Measurements from ENCODE around the gene MRPL48.
"Not testable (repeated sequence)": the region's sequence is repeated elsewhere in the genome, so short reads cannot be mapped to it uniquely, and the experiment has no call there.

Gene MRPL48

GRCh38 chr11:73852049-73852448 is 64.4 kb downstream of the MRPL48 start:
- no peak for DNase-seq

DNA sequence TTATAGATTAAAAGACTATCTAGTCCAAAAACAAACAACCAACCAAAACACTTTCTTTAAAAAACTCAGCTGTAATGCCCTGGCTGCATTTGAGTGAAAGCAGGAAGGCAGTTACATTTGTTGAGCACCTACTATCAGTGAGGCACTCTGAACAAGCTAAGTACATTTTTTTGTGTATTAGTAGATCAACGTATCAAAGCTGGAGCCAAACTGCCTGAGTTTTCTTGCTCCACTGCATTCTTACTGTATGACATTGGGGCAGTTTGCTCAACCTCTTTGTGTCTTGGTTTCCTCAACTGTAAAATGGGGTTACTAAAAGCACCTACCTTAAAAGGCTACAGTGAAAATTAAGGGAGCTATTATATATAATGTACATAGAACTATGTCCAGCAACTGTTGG is 67.0 kb downstream of the MRPL48 start:
- no peak for DNase-seq

DNA sequence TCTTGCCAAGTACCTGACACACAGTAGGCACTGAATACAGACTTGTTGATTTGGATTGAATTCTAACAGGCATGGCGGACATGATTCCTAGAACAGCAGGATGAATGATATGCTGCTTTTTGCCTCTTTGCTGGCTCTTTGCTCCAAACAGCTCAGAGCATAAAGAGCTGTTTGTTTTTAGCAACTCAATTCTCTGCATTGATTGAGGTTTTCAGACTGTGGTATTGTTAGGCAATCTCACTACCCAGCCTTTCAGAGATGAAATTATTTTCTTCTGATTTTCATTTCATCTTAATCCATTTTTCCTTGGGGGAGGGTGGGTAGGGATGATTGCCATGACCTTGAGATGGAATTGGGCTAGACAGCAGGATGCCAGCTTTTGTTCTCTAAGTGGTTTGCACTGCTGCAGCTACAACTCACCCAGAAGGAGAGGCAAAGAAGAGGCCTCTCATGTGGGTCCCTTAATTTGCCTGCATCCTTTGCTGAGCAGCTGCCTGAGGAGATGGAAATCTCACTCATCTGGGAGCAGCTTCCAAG is 68.4 kb downstream of the MRPL48 start:
- DNase-seq: no peak

DNA sequence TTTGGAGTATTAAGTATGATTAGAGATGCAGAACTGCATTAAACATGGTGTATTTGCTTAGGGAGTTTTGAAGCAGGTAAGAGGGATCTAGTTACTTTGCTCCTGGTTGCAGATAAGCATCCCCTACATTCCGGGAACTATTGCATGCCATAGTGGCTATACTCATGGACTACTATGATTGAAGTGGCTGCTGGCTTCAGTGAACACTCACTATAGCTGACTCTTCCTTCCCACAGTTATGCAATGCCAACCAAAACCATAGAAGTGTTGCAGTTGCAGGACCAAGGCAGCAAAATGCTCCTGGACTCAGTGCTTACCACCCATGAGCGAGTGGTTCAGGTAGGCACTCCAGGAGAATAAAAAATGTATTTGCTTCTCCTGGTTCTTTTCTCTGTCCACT is 72.0 kb downstream of the MRPL48 start:
- no peak for DNase-seq

DNA sequence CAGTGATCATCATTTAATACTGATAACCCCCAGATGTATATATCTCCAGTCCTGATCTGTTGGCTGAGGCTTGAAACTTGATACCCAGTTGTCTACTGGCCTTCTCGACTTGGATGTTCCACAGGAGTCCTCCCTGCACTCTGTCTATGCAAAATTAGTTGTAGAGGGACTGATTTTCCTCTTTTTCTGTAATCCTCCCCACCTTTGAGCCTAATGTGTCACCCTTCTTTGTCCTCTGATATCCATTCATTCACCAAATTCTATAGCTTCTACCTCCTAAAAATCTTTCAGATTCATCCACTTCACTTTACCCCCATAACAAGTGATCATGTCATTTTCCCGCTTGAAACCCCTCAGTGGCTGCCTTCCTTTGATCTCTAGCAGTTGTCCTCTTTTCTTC is 72.5 kb downstream of the MRPL48 start:
- no peak for DNase-seq

DNA sequence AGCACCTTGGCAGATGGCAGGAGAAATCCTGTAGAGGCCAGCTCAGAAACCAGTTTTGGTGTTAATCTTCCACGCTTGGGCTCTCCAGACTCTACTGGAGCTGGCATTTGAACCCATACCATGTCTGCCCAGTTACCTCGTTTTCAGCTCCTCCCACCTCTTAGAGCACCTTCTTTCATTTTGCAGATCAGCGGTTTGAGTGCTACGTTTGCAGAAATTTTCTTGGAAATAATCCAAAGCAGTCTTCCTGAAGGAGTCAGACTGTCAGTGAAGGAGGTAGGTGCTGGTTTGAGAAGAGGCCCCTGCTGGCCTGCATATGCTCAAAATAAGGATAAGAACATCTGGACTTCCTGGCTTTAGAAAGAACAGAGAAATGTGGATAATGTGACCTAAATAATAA is 75.3 kb downstream of the MRPL48 start:
- no peak for DNase-seq

GRCh38 chr11:73866095-73866579 is 78.5 kb downstream of the MRPL48 start:
- DNase-seq: no peak

DNA sequence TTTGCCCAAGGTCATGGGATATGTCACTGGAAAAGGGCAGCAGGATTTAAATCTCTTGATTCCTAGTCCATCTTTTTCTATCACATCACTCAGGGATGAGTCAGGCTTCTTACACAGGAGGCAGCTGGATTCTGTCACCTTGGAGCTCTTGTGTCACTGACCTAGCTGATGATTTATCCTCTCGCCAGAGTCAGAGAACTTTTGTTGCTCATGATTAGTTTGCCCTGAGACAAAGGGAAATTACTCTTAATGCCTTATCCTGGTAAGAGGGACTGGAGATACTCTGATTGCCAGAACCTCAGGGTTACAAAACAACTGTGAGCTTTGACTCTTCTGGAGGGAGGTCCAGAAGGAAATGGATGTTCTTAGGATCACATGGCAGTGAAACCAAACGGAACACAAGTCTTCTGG is 78.9 kb downstream of the MRPL48 start:
- no peak for DNase-seq

GRCh38 chr11:73869332-73869949 is 81.8 kb downstream of the MRPL48 start:
- no peak for DNase-seq

DNA sequence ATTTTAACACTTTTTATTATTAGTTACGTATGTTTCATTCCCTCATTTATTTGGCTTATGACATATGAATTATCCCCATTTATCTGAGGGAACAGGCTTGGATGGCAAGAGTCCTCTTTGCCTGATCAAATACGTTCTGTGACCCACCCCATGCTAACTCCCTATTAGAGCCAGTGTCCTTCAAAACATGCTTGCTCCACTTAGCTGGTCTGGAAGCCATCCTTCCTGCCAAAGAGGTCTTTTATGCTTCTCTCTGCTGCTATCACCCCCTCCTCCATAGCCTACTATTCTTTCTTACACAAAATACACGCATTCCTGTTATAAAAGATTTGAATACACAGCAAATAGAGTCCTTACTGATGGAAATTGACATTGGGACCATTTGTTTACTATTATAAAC is 82.6 kb downstream of the MRPL48 start:
- no peak for DNase-seq

DNA sequence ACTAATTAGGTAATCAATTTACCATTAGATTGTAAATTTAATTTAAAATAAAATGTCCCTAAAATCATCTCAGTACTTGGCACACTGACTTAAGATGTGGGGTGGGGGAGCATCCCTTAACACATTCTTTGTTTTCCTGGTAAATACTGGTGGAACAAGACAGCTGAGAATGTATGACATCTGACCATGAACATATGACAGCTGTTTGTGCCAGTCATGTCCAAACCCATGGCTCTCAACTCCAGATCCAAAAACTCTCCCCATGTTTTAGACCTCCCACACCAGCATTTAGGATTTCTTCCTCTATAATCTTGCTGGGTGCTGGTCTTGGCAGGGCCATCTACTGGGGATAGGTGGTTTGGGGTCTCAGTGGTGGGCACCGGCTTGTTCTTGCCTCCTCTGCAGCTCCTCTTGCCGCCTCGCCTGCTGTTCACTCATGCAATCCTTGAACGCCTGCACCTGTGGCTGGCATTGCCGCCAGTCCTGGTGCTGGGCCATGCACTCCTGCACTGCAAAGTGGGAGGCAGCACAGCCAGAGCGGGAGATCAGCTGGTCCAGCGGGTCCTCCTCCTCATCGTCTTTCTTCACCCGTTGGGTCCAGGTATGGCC is 85.2 kb downstream of the MRPL48 start:
- DNase-seq: no peak

GRCh38 chr11:73875380-73875779 is 87.7 kb downstream of the MRPL48 start:
- no peak for DNase-seq

GRCh38 chr11:73875840-73876239 is 88.2 kb downstream of the MRPL48 start:
- no peak for DNase-seq

DNA sequence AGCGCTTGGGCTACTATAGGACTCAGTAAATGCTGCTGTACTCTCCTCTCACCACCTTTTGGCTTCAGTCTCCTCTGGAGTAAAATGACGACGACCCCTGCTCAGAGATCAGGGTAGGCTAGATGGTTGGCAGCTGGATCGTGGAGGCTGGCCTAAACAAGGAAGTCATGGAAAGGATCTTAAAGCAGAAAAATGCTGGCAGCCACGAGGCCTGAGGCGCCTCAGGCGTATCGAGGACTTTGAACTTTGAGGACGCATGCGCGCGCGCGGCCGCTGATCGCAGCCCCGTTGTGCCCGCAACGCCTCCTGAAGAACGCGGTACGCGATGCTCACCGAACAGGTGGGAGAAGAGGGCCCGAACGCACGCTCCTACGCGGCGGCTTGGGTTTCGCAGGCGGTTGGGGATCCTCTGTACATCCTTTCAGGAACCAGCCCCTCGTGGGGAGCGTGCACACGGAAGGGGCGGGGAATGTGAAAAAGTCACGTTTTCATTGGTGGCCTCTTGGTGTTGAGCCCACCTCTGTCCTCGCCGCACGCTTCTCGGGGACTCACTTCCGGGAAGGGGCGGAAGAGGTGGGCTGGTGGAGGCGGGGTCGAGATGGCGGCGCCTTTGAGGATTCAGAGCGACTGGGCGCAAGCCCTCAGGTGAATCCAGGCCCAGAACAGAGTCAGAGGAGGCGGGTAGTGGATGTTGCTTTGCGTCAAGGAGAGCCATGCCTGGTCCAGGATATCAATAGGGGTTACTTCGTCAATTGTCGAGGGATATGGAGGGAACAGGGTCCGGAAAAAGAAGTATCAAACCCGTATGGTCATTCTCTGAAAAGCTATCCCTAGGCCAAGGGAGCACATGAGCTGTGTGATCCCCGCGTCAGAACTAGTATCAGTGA is 89.0 kb downstream of the MRPL48 start, which contains the start of the genes COA4 and PAAF1:
Gene COA4, minus strand, starts transcription at position 423 of the 887 bp plus-strand sequence. CDS start 3,468 bp downstream, outside the sequence.
Gene PAAF1, plus strand, starts transcription at position 576 of the 887 bp plus-strand sequence. Its CDS starts 23 bp downstream, at position 599.
- peak; percentile 99 for DNase-seq

DNA sequence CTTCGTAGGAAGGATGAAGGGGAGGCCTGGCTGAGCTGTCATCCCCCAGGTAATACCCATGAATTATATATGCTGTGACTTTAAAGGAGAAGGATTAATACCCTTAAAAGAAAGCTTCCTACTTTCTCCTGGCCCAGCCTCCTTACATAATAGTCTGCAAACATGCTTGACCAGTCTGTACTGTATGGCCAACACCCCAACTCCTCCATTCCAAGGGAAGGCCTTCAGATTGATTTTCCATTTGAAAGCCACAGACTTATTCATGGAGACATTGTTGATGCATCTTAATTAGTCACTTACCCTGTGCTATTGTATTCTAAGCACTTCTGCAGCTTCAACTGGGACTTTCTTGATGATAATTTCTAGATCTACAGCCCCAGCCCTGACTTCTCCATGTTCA is 91.1 kb downstream of the MRPL48 start:
- no peak for DNase-seq

DNA sequence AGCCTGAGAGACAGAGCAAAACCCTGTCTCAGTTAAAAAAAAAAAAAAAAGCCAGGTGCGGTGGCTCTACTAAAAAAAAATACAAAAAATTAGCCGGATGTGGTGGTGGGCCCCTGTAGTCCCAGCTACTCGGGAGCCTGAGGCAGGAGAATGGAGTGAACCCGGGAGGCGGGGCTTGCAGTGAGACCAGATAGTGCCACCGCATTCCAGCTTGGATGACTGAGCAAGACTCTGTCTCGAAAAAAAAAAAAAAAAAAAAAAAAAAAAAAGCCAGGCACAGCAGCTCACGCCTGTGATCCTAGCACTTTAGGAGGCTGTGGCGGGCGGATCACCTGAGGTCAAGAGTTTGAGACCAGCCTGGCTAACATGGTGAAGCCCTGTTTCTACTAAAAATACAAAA is 92.8 kb downstream of the MRPL48 start:
- not testable (repeated sequence) for DNase-seq

DNA sequence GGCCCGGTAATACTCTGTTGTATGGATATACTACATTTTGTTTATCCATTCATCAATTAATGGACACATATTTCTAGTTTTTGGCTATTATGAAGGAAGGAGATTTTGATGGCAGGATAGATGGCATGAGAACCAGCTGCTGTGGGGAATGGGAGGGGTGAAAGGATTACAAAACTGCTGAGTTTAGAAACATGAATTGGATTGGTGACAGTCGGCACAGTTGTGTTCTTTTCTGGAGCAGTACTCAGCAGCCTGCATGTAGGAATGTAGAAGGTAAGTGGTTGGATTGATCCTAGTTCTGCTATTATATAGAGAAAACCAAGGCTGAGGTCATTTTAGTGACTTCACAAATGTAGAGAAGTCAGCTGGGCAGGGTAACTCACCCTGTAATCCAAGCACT is 96.2 kb downstream of the MRPL48 start:
- no peak for DNase-seq

- no peak for DNase-seq
Measured at GRCh38 chr11:73888244-73888643, 100.6 kb downstream of the MRPL48 start.

DNA sequence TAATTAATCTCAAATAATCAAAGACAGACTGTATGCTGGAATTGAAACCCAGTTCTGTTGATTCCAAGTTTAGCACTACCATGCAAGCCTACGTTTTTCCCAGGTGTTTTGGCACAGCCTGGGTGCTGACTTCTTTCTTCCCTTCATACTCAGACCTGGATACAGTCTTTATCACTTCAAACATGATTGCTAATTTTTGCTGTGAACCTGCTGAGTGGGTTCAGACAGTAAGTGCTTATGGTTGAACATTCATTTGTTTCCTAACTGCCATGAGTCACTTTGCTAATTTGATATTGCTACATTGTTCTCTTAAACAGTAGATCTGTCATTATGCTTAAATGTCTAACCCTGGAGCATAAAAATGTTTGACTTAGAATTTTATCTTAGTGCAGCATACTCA is 101.3 kb downstream of the MRPL48 start:
- DNase-seq: no peak

- no peak for DNase-seq
Measured at GRCh38 chr11:73889536-73889935, 101.9 kb downstream of the MRPL48 start.

GRCh38 chr11:73893041-73893440 is 105.4 kb downstream of the MRPL48 start:
- no peak for DNase-seq

- DNase-seq: no peak
Measured at GRCh38 chr11:73894725-73895335, 107.2 kb downstream of the MRPL48 start.

GRCh38 chr11:73902303-73902702 is 114.6 kb downstream of the MRPL48 start:
- no peak for DNase-seq
